HG03060 (cell line): Measurements from ENCODE around the gene ZKSCAN1.
"Not testable (repeated sequence)": the region's sequence is repeated elsewhere in the genome, so short reads cannot be mapped to it uniquely, and the experiment has no call there.

Experiments used
- ATAC-seq: cut with Tn5 transposase; IDR thresholded peaks from one replicate; pipeline ENCODE4 v1.9.1; 2021; ENCODE audit warnings: low read depth, moderate number of reproducible peaks; ENCODE audit not compliant: unreplicated experiment

ZKSCAN1 gene

DNA sequence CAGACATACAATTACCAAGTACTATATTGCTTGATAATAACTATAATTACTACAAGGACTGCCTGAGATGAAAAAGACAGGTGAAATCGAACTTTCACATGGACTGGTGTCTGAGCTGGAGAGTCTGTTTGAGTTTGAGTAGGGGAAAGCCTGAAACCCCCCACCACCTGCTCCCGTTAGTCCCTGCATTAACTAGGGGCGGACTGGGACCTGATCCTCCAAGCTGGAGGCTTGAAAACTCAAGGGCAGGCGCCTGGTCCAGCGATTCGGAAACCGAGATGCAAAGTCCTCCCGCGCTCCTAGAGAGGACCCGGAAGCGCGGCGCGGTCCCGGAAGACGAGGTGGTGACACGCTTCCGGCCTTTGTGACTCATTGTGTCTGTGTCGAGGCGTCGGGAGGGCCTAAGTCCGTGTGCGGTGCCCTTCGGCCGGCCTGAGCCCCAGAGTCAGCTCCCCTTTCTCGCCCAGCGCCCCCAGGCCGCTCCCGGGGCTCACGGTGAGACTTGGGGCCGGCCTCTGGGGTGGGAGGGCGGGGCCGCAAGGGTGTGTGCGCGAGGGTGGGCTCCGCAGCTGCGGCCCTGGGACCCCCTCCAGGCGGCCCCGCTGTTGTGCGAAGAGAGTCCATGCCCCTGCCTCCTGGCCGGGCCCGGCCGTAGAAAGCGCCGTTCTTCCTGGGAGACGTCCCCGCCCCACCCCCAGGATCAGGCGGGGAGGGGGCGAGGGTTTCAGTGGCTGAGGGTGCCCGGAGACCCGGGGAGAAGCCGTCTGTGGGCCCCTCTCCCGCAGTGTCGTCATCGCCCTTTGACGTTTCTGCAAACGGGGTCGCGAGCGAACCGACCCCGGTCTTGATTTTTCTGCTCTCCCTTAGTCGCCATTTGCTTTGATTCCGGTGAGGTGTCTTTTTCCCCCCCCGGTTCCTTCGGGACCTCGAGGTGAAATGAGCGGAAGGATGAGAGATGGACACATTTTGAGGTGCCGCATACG is at the start of gene ZKSCAN1:
ZKSCAN1 (plus strand) TSS at position 365 of the 983 bp plus-strand sequence. CDS start 7,911 bp downstream, outside the sequence.
- no peak for ATAC-seq

DNA sequence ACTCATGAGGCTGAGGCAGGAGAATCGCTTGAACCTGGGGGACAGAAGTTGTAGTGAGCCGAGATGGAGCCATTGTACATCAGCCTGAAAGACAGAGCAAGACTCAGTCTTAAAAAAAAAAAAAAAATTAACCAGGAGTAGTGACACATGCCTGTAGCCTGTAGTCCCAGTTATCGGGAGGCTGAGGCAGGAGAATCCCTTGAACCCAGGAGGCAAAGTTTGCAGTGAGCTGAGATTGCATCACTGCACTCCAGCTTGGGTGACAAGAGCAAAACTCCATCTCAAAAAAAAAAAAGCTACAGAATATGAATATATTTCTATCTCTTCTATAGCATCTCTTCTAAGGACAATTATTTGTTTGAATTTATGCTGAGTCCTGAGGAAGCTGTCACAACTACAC is 46.1 kb upstream of the ZKSCAN1 start:
- no peak for ATAC-seq

DNA sequence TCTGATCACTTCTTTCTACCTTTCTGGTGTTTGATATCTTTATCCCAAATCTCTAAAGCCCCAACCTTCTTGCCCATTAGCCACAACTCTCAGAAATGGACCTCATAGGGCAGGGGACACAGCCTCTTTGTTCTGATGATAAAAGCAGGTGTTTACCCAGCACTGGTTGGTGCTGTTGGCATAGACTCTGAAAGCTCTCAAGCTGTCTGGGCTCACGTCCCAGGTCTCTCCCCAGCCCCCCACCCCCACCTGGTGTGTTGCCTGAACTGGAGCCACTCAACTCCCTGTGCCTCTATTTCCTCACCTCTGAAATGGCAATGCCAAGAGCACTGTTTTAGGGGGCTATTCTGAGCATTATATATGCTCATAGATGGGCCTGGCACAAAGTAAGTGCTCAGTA is 45.6 kb upstream of the ZKSCAN1 start:
- ATAC-seq = not testable (repeated sequence)

DNA sequence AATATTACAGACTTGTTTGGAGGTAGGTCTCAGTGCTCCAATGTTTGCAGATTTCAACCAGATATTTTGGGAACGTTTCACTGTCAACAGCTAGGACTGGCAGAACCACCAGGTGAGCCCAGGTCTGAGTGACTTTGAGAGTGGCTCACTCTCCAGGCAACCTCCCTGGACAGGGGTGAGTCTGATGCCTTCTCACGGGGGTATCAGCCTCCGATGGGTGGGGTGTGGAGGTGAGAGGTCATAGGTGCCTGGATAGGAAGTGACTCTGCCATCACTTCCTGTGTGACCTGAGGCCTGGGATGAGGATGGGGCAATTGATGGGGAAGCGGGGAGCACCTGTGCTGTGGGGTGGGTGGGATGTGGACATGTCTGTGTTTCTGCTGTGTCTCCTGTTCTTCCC is 44.2 kb upstream of the ZKSCAN1 start:
- ATAC-seq = no peak

DNA sequence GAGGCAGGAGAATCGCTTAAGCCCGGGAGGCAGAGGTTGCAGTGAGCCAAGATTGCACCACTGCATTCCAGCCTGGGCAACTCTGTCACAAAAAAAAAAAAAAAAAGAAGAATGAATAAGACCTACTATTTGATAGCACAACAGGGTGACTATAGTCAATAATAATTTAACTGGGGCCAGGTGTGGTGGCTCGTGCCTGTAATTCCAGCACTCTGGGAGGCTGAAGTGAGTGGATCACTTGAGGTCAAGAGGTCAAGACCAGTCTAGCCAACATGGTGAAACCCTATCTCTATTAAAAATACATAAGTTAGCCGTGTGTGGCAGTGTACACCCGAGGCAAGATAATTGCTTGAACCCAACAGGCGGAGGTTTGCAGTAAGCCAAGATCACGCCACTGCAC is 41.6 kb upstream of the ZKSCAN1 start:
- not testable (repeated sequence) for ATAC-seq

DNA sequence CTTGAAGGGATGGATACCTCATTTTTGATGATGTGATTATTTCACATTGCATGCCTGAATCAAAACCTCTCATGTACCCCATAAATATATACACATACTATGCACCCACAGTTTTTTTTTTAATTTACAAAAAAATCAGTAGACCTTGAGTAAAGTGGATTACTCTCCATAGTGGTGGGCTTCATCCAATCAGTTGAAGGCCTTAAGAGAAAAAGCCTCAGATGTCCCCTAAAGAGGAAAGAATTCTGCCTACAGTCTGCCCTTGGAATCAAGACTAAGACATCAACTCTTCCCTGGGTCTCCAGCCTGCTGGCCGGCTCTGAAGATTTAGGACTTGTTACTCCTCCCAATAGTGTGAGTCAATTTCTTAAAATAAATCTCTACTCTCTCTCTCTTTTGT is 40.7 kb upstream of the ZKSCAN1 start:
- no peak for ATAC-seq

DNA sequence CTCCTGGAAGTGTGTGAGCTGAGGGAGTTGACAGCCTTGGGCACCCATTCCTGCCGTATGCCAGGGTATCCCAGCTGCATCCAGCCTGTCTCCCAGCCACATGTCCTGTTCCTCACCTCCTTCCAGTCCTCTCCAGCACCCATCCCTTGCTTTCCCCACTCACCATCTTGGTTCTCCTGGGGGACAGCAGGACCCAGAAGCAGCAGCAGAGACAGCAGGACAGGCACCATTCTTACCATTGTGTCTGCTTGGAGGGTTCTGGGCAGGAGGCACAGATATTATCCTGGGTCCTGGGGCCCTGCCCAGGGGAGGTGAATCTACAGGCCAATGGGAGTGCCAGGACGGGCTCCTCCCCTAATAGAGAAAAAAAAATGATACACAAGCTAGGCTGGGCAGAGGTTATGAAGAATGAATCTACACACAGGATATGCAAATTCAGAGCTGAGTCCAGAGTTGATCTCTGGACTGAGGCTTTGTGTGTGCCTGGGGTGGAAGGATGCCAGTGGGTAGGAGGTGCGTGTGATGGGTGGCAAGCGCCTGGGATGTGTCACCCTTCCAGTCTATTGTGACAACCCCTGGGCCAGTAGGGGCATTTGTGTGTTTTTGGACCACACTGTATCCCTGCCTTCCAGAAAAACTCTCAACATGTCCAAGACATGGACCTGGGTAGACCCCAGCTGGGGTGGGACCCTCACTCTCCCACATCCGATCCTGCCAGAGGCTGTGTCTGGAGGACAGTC is 39.4 kb upstream of the ZKSCAN1 start, which contains the start of gene AZGP1:
AZGP1 (minus strand) TSS at position 250 of the 740 bp plus-strand sequence; CDS start at position 239, 11 bp downstream.
- no peak for ATAC-seq

DNA sequence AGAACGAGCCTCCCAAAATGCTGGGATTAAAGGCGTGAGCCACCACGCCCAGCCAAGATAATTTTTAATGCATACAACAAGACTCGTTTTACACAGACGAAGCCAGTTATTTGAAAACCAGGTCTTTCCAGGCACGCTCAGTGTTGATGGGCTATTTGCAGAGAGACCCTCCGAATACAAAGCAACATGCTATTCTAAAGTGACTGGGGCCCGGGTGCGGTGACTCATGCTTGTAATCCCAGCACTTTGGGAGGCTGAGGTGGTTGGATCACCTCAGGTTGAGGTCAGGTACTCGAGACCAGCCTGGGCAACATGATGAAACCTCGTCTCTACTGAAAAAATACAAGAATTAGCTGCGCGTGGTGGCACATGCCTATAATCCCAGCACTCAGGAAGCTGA is 38.8 kb upstream of the ZKSCAN1 start:
- no peak for ATAC-seq

DNA sequence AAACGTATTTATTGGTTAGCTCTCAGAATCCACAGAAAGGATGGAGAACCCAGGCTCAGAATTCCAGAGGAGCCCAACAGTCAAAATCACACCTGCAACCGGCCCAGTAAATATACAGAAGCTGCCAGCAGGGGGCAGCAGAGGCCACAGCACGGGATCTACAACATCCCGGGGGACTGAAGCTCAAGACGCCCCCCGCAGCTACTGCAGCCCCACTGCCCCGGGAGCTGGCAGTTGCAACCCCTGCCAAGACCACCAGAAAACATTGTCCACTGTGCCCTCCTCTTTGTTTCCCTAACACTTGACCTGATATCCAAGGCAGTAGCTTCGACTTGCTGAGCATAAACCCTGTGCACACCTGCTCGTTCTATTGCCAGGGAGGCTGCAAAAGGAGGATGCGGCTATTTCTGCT is 35.6 kb upstream of the ZKSCAN1 start:
- ATAC-seq = not testable (repeated sequence)

DNA sequence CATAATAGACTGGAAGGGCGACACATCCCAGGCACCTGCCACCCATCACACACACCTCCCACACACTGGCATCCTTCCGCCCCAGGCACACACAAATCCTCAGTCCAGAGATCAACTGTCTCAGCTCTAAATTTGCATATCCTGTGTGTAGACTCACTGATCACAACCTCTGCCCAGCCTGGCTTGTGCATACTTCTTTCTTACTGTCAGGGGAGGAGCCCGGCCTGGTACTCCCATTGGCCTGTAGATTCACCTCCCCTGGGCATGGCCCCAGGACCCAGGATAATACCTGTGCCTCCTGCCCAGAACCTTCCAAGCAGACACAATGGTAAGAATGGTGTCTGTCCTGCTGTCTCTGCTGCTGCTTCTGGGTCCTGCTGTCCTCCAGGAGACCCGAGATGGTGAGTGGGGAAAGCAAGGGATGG is 34.9 kb upstream of the ZKSCAN1 start:
- not testable (repeated sequence) for ATAC-seq

DNA sequence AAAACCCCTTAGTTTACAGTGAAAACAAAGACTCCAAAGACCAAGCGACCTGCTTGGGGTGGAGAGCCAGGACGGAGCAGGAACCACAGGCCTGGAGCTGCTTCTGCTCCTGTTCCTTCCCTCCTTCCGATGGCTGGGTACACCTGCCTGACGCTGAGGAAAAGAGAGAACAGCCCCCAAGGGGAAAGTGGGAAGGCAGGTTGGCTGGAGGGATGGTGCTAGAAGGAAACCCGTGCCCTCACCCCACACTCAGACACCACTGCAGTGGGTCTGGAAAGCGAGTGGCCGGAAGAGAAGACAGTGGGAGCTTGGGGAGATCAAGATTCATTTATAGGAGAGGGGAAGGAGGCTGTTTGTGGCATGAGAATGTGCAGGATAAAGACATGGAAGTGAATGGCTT is 34.3 kb upstream of the ZKSCAN1 start:
- not testable (repeated sequence) for ATAC-seq

DNA sequence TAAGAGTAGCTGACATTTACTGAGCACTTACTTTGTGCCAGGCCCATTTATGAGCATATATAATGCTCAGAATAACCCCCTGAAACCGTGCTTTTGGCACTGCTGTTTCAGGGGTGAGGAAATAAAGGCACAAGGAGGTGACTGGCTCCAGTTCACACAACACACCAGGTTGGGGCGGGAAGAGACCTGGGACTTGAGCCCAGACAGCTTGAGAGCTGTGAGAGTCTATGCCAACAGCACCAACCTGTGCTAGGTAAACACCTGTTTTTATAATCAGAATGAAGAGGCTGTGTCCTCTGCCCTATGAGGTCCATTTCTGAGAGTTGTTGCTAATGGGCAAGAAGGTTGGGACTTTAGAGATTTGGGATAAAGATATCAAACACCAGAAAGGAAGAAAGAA is 30.8 kb upstream of the ZKSCAN1 start:
- ATAC-seq = no peak

DNA sequence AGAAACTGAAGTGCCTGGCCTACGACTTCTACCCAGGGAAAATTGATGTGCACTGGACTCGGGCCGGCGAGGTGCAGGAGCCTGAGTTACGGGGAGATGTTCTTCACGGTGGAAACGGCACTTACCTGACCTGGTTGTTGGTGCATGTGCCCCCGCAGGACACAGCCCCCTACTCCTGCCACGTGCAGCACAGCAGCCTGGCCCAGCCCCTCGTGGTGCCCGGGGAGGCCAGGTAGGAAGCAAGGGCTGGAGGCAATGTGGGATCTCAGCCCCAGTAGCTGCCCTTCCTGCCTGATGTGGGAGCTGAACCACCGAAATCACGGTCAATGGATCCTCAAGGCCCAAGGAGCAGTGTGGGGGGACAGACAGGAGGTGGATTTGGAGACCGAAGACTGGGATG is 28.1 kb upstream of the ZKSCAN1 start:
- ATAC-seq = not testable (repeated sequence)

DNA sequence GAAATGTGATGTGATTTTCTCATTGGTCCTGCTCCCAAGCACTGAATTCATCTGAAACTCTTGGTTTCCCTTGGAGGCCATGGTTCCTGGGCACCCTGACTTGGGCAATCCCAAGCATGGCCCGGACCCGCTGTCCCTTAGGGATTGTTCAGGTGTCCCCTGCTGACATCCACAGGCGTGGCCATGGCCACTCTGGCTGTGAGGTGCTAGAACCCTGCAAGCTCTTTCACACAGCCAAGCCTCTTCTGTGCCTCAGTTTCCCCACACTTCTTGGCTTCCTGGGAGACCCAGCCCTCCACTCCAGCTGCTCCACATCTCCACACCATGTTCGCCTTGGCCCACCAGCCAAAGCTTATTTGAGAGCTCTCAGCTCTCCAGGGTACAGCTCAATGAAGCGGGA is 27.6 kb upstream of the ZKSCAN1 start:
- ATAC-seq = no peak

DNA sequence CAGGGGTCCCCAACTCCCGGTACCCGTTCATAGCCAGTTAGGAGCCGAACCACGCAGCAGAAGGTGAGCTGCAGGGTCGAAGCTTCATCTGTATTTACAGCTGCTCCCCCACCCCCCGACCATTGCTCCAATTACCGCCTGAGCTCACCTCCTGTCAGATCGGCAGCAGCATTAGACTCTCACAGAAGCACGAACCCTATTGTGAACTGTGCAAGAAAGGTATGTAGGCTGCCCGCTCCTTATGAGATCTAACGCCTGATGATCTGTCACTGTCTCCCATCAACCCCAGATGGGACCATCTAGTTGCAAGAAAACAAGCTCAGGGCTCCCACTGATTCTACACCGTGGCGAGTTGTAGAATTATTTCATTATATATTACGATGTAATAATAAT is 24.9 kb upstream of the ZKSCAN1 start:
- no peak for ATAC-seq

DNA sequence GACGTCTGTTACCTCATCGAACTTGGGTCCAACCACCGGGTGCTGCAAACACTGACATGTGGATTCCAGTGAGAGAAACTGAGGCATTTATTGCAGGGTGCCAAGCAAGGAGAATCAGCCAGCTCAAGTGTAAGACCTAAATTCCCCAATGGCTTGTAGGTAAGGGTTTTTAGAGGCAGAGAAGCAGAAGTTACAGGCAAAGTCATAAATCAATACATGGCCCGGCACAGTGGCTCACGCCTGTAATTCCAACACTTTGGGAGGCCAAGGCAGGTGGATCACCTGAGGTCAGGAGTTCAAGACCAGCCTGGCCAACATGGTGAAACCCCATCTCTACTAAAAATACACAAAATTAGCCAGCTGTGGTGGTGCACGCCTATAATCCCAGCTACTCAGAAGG is 23.9 kb upstream of the ZKSCAN1 start:
- ATAC-seq = not testable (repeated sequence)

DNA sequence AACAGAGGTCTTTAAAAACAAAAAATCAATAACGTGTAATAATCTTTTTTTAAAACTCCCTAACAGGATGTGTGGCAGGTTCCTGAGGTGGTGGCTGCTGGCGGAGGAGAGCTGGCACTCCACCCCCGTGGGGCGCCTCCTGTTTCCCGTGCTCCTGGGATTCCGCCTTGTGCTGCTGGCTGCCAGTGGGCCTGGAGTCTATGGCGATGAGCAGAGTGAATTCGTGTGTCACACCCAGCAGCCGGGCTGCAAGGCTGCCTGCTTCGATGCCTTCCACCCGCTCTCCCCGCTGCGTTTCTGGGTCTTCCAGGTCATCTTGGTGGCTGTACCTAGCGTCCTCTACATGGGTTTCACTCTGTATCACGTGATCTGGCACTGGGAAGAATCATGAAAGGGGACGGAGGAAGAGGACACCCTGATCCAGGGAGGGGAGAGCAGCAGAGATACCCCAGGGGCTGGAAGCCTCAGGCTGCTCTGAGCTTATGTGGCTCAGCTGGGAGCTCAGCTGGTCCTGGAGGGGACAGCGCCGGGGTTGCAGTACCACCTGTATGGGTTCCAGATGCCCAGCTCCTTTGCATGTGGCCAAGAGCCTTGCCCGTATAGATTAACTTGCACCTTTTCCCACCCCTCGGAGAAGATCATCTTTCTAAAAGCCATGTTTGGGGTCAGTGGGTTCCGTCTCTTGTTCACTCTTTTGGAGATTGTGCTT is 22.9 kb upstream of the ZKSCAN1 start:
- no peak for ATAC-seq

DNA sequence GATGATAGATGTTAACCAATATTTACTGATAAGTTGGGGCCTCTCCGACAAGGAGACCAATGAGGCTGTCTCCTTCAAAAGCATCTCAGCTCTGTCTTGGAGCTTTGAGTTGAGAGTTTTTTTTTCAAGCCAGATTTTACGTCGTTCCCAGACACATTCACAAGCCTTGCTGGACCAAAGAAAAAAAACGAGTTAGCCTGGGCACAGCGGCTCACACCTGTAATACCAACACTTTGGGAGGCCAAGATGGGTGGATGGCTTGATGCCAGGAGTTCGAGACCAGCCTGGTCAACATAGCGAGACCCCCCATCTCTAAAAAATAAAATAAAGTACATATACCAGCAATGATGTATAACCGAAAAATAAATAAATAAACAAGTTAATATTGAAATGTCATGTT is 20.6 kb upstream of the ZKSCAN1 start:
- ATAC-seq = no peak

DNA sequence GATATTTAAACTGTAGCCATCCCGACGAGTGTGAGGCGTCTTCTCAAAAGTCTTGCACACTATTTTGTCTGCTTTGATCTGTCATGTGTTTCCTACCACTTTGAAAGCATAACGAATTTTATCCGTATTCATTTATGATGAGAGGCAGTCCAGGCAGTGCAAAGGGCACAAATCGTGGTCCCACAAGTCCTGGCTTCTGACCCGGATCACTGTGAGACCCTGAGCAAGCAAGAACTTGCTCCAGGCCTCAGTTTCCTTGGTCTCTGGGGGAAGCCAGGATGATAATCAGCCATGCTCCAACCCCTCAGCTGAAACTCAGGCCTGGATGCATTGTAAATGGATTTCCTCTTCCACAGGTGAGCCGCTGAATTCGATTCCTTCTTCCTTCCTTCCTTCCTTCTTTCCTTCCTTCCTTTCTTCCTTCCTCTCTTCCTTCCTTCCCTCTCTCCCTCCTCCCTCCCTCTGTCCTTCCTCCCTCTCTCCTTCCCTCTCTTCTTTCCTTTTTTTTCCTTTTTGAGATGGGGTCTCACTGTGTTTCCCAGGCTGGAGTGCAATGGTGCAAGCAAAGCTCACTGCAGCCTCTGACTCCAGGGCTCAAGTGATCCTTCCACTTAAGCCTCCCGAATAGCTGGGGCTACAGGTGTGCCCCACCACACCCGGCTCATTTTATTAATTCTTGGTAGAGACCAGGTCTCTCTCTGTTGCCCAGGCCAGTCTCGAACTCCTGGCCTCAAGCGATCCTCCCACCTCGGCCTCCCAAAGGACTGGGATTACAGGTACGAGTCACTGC is 18.4 kb upstream of the ZKSCAN1 start:
- no peak for ATAC-seq
